Measurements from ENCODE around the gene CLPTM1L.
"Not testable (repeated sequence)": the region's sequence is repeated elsewhere in the genome, so short reads cannot be mapped to it uniquely, and the experiment has no call there.

The CLPTM1L gene

GRCh38 chr5:1363581-1363980, 18.7 kb upstream of the CLPTM1L start:
- Histone ChIP-seq H3K4me1 (no peaks in the 10 kb centered on the region), H3K27me3 (peaks cover 95% of the 10 kb centered on the region), H3K9me3 (no peaks in the 10 kb centered on the region), H3K4me3 (ENCODE audit: low read depth, low read length) (no peak overlapping the region), H3K36me3 (no peaks in the 10 kb centered on the region)
- no peak for DNase-seq
- TF ChIP-seq CTCF (IDR thresholded peaks at IDR 0.05; ENCODE audit: low read depth, low read length), result no peak

DNA sequence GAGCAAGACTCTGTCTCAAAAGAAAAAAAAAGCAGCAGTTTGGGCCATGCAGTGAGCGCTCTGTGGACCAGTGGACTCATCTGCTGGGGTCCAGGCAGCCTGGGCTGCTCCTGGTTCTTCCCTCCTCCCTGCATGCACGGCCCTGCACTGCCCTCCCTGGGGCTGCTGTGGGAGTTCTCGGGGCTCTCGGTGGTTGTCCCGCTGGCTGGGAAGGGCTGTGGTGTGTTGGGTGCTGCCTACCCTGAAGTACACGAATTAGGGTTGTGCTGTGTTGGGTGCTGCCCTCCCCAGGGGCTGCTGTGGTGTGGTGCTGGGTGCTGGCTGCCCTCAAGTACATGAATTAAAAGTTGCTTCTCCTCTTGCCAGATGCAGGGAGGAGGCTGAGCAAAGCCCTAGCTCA, 18.3 kb upstream of the CLPTM1L start:
- Histone ChIP-seq H3K4me1 (no peaks in the 10 kb centered on the region), H3K9me3 (no peaks in the 10 kb centered on the region), H3K36me3 (no peaks in the 10 kb centered on the region), H3K27me3 (peaks cover 95% of the 10 kb centered on the region), H3K4me3 (ENCODE audit: low read depth, low read length) (no peak overlapping the region)
- DNase-seq, result no peak
- TF ChIP-seq CTCF (IDR thresholded peaks at IDR 0.05; ENCODE audit: low read depth, low read length), result no peak

- Histone ChIP-seq H3K9me3 (no peaks in the 10 kb centered on the region), H3K27me3 (peaks cover 96% of the 10 kb centered on the region), H3K4me3 (ENCODE audit: low read depth, low read length) (no peak overlapping the region), H3K36me3 (no peaks in the 10 kb centered on the region), H3K4me1 (no peaks in the 10 kb centered on the region)
- no peak for DNase-seq
- no peak for TF ChIP-seq CTCF (IDR thresholded peaks at IDR 0.05; ENCODE audit: low read depth, low read length)
Observed at GRCh38 chr5:1362242-1363015, 17.5 kb upstream of the CLPTM1L start.

DNA sequence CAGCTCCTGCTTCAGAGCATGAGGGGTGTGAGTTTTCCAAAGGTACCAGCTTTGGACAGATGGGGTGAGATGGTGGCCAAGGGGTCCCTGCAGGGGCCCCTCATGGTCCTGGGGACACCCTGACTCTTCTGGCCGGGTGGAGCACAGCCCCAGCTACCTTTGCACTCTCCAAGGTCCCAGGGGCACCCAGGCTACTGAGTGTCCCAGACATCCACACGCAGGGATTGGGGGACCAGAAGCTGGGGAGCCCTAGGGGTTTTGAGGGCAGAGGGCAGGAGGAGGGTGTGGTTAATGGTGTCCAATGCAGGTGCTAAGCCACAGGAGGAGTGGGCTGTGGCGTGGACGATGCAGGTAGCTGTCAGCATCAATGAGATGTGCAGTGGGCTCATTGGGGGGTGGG, 16.0 kb upstream of the CLPTM1L start:
- Histone ChIP-seq H3K4me3 (ENCODE audit: low read depth, low read length) (no peak overlapping the region), H3K36me3 (no peaks in the 10 kb centered on the region), H3K27me3 (peaks cover 97% of the 10 kb centered on the region), H3K4me1 (no peaks in the 10 kb centered on the region), H3K9me3 (no peaks in the 10 kb centered on the region)
- no peak for TF ChIP-seq CTCF (IDR thresholded peaks at IDR 0.05; ENCODE audit: low read depth, low read length)
- DNase-seq, result no peak

- DNase-seq; H3K36me3 ChIP-seq; H3K4me1 ChIP-seq; H3K9me3 ChIP-seq; H3K4me3 ChIP-seq (ENCODE audit: low read depth, low read length): not testable (repeated sequence)
- peaks cover 100% of the 10 kb centered on the region for H3K27me3 ChIP-seq
Observed at GRCh38 chr5:1360367-1360766, 15.5 kb upstream of the CLPTM1L start.

- TF ChIP-seq CTCF (IDR thresholded peaks at IDR 0.05; ENCODE audit: low read depth, low read length), result no peak
- Histone ChIP-seq H3K27me3 (peaks cover 100% of the 10 kb centered on the region), H3K9me3 (no peaks in the 10 kb centered on the region), H3K36me3 (no peaks in the 10 kb centered on the region), H3K4me1 (no peaks in the 10 kb centered on the region), H3K4me3 (ENCODE audit: low read depth, low read length) (no peak overlapping the region)
- no peak for DNase-seq
Observed at GRCh38 chr5:1359713-1360112, 14.8 kb upstream of the CLPTM1L start.
